GM06990 (cell line): Measurements from ENCODE around the gene NEK10.
A peak's percentile ranks its signal among the peaks of the same experiment; 100 is the strongest.
"Not testable (repeated sequence)": the region's sequence is repeated elsewhere in the genome, so short reads cannot be mapped to it uniquely, and the experiment has no call there.

Experiments
- DNase-seq: peaks from one replicate; pipeline ENCODE4 v3.0.0-alpha.2; 2011; ENCODE audit not compliant: insufficient read length; ENCODE audit errors: extremely low read depth
- H3K27me3 ChIP-seq: replicated peaks from 2 replicates; pipeline ENCODE4 v1.6.0; 2011; ENCODE audit warnings: low read length; ENCODE audit not compliant: control insufficient read depth, insufficient read depth
- H3K36me3 ChIP-seq: 2 replicates; pipeline ENCODE4 v1.5.1; 2011; ENCODE audit warnings: low read length; ENCODE audit not compliant: control insufficient read depth, insufficient read depth
- H3K4me3 ChIP-seq: replicated peaks from 2 replicates; pipeline ENCODE4 v1.5.1; 2011; ENCODE audit warnings: low read depth, mild to moderate bottlenecking, control low read depth, low read length
- TF ChIP-seq, protein P1 (sequence below): IDR thresholded peaks from 2 replicates; pipeline ENCODE4 v1.5.1; 2011; ENCODE audit warnings: low read length, control low read depth, mild to moderate bottlenecking, inconsistent platforms; ENCODE audit not compliant: insufficient read depth, poor library complexity, severe bottlenecking

NEK10 gene, protein sequence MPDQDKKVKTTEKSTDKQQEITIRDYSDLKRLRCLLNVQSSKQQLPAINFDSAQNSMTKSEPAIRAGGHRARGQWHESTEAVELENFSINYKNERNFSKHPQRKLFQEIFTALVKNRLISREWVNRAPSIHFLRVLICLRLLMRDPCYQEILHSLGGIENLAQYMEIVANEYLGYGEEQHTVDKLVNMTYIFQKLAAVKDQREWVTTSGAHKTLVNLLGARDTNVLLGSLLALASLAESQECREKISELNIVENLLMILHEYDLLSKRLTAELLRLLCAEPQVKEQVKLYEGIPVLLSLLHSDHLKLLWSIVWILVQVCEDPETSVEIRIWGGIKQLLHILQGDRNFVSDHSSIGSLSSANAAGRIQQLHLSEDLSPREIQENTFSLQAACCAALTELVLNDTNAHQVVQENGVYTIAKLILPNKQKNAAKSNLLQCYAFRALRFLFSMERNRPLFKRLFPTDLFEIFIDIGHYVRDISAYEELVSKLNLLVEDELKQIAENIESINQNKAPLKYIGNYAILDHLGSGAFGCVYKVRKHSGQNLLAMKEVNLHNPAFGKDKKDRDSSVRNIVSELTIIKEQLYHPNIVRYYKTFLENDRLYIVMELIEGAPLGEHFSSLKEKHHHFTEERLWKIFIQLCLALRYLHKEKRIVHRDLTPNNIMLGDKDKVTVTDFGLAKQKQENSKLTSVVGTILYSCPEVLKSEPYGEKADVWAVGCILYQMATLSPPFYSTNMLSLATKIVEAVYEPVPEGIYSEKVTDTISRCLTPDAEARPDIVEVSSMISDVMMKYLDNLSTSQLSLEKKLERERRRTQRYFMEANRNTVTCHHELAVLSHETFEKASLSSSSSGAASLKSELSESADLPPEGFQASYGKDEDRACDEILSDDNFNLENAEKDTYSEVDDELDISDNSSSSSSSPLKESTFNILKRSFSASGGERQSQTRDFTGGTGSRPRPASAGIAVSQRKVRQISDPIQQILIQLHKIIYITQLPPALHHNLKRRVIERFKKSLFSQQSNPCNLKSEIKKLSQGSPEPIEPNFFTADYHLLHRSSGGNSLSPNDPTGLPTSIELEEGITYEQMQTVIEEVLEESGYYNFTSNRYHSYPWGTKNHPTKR

GRCh38 chr3:27368831-27369607 lies at the start of gene NEK10:
Gene NEK10, minus strand, starts transcription at chr3:27369383. Its CDS starts 16,501 bp downstream, at chr3:27352882.
- peak within 1 kb of the TSS; percentile 91 for H3K4me3 ChIP-seq
- no peaks in the 10 kb centered on the region for H3K27me3 ChIP-seq
- TF ChIP-seq, protein P1, sequence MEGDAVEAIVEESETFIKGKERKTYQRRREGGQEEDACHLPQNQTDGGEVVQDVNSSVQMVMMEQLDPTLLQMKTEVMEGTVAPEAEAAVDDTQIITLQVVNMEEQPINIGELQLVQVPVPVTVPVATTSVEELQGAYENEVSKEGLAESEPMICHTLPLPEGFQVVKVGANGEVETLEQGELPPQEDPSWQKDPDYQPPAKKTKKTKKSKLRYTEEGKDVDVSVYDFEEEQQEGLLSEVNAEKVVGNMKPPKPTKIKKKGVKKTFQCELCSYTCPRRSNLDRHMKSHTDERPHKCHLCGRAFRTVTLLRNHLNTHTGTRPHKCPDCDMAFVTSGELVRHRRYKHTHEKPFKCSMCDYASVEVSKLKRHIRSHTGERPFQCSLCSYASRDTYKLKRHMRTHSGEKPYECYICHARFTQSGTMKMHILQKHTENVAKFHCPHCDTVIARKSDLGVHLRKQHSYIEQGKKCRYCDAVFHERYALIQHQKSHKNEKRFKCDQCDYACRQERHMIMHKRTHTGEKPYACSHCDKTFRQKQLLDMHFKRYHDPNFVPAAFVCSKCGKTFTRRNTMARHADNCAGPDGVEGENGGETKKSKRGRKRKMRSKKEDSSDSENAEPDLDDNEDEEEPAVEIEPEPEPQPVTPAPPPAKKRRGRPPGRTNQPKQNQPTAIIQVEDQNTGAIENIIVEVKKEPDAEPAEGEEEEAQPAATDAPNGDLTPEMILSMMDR = no peak

DNA sequence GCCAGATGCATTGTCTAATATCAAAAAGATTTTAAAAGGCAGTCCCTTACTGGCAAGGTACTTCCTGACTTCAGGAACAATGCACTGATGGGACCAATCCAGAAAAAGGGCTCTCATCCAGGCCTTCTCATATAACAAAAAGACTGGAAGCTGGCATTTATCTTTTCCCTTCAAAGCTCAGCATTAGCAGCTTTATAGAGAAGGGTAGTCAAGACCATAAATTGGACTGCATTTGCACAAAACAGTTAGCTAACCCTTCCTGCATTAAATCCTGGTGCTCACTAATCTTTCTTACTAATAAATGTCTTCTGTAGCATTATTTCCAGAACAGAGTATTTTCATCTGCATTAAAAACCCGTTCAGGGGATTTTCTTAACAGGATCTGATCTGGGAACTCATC lies 46.0 kb upstream of the NEK10 start:
- no peaks in the 10 kb centered on the region; the same call in none of the 2 replicates for H3K36me3 ChIP-seq
- no peaks in the 10 kb centered on the region for H3K27me3 ChIP-seq
- H3K4me3 ChIP-seq = no peak overlapping the region
- TF ChIP-seq, protein P1 = no peak
- no peak for DNase-seq

More at GRCh38 chr3:27368831-27369607, at the start of gene NEK10:
- H3K36me3 ChIP-seq = no peaks in the 10 kb centered on the region
- DNase-seq = peak; percentile 86

GRCh38 chr3:27392950-27393679 lies 23.9 kb upstream of the NEK10 start:
- no peak overlapping the region for H3K4me3 ChIP-seq
- TF ChIP-seq, protein P1 = no peak
- no peaks in the 10 kb centered on the region for H3K27me3 ChIP-seq
- no peaks in the 10 kb centered on the region for H3K36me3 ChIP-seq
- DNase-seq = no peak

DNA sequence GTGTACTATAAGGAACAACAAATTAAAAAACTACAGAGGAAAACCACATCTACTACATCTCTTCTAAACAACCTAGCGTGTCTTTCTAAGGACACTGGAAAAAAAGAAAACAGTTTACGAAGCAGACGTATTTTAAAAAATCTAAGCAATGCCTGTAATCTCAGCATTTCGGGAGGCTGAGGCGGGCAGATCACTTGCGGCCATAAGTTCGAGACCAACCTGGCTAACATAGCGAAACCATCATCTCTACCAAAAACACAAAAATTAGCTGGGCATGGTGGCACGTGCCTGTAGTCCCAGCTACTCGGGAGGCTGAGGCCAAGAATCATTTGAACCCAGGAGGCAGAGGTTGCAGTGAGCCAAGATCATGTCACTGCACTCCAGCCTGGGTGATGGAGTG lies 23.2 kb upstream of the NEK10 start:
- H3K36me3 ChIP-seq, DNase-seq, H3K4me3 ChIP-seq, H3K27me3 ChIP-seq: not testable (repeated sequence)

GRCh38 chr3:27391796-27392195 lies 22.6 kb upstream of the NEK10 start:
- Histone ChIP-seq H3K36me3 (no peaks in the 10 kb centered on the region), H3K4me3 (no peak overlapping the region), H3K27me3 (no peaks in the 10 kb centered on the region)
- DNase-seq = no peak
- TF ChIP-seq, protein P1 = no peak
